Duodenal mucosa (tissue), 2 donors: ENCODE measurements around the gene GPR17.

Source experiments
- H3K27ac ChIP-seq: one replicate; pipeline ENCODE4 v1.7.0; 2013; ENCODE audit warnings: low read depth, low read length
- H3K27me3 ChIP-seq, 2 donors: one replicate each; pipeline ENCODE4 v1.7.0; 2013; ENCODE audit warnings: low read length in 2 of 2, control low read depth in 1 of 2; ENCODE audit not compliant: insufficient read depth in 2 of 2, control insufficient read depth in 1 of 2
- H3K36me3 ChIP-seq, 2 donors: one replicate each; pipeline ENCODE4 v1.7.0; 2013; ENCODE audit warnings: low read length in 2 of 2, control low read depth in 1 of 2; ENCODE audit not compliant: insufficient read depth in 2 of 2, control insufficient read depth in 1 of 2
- H3K4me1 ChIP-seq, 2 donors: one replicate each; pipeline ENCODE4 v1.7.0; 2013; ENCODE audit warnings: low read length in 2 of 2, control low read depth in 1 of 2; ENCODE audit not compliant: insufficient read depth in 2 of 2, control insufficient read depth in 1 of 2
- H3K4me3 ChIP-seq, 2 donors: one replicate each; pipeline ENCODE4 v1.7.0; 2013; ENCODE audit warnings: low read length in 2 of 2, low read depth in 1 of 2
- H3K9ac ChIP-seq, 2 donors: one replicate each; pipeline ENCODE4 v1.7.0; 2013; ENCODE audit warnings: low read length in 2 of 2, low read depth in 1 of 2
- H3K9me3 ChIP-seq, 2 donors: one replicate each; pipeline ENCODE4 v1.7.0; 2013; ENCODE audit warnings: low read length in 2 of 2, control low read depth in 1 of 2; ENCODE audit not compliant: control insufficient read depth in 1 of 2

Gene GPR17

GRCh38 chr2:127663566-127664064, 17.7 kb downstream of the GPR17 start:
- peaks cover 15 to 29% of the 10 kb centered on the region in 2 donors for H3K27me3 ChIP-seq
- peaks cover 0 to 13% of the 10 kb centered on the region in 2 donors for H3K4me1 ChIP-seq
- H3K9me3 ChIP-seq, result no peaks in the 10 kb centered on the region
- H3K9ac ChIP-seq, result no peak overlapping the region
- H3K4me3 ChIP-seq, result no peak overlapping the region
- H3K36me3 ChIP-seq, result no peaks in the 10 kb centered on the region
- no peak overlapping the region for H3K27ac ChIP-seq

DNA sequence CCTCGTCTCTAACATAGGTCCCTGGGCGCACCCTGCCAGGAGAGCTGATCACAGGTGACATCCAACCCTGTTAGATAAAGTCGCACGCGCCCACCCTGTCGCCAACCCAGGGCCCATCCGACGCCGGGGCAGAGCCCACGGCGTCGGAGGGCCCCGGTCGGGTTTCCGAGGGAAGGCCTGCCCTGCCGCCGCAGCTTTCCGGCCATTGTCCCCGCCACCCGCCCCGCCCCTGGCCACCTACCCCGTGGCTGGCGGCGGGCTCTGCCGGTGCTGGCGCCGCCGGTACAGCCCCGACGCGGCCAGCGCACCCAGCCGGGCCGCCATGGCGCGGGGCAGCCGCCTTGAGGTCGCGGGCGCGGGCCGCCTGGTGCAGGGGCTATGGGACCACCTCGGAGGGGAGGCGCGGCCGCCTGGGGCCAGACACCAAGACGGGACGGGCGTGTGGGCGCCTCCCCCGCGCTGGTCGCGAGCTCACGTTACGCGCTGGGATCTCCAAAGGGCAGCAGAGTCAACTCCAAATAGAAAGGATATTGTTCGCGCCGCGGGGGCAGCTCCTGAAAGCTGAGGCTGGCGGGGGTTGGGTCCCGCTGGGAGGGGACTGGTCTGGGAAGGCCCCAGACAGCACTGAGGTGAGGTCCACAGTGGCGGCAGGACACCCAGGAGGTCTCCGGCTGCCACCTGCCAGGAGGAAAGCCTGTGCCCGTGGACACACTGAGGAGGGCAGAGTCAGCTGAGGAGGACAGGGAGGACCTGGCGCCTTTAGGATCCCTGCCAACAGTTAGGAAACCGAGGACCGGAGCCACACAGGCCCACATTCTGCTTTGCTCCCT, 18.3 kb downstream of the GPR17 start:
- no peak overlapping the region for H3K9ac ChIP-seq
- peaks cover 15 to 29% of the 10 kb centered on the region in 2 donors for H3K27me3 ChIP-seq
- H3K36me3 ChIP-seq, result no peaks in the 10 kb centered on the region
- H3K27ac ChIP-seq, result peak overlapping the region; percentile 25
- peaks cover 0 to 7% of the 10 kb centered on the region in 2 donors for H3K4me1 ChIP-seq
- no peaks in the 10 kb centered on the region for H3K9me3 ChIP-seq
- peak overlapping the region in 1 of 2 donors; percentile 32 for H3K4me3 ChIP-seq

- Histone ChIP-seq H3K9me3 (no peaks in the 10 kb centered on the region), H3K9ac (no peak overlapping the region), H3K4me3 (peak overlapping the region in 1 of 2 donors; percentile 32), H3K36me3 (no peaks in the 10 kb centered on the region), H3K27me3 (peaks cover 15 to 29% of the 10 kb centered on the region in 2 donors), H3K4me1 (peaks cover 0 to 2% of the 10 kb centered on the region in 2 donors), H3K27ac (peak overlapping the region; percentile 25)
These were observed 18.9 kb downstream of the GPR17 start for GRCh38 chr2:127664895-127665225.

GRCh38 chr2:127665267-127665893, 19.4 kb downstream of the GPR17 start:
- H3K27me3 ChIP-seq, result peaks cover 15 to 29% of the 10 kb centered on the region in 2 donors
- H3K9me3 ChIP-seq, result no peaks in the 10 kb centered on the region
- H3K4me1 ChIP-seq, result peaks cover 0 to 2% of the 10 kb centered on the region in 2 donors
- H3K27ac ChIP-seq, result no peak overlapping the region
- no peaks in the 10 kb centered on the region for H3K36me3 ChIP-seq
- no peak overlapping the region for H3K9ac ChIP-seq
- no peak overlapping the region for H3K4me3 ChIP-seq

DNA sequence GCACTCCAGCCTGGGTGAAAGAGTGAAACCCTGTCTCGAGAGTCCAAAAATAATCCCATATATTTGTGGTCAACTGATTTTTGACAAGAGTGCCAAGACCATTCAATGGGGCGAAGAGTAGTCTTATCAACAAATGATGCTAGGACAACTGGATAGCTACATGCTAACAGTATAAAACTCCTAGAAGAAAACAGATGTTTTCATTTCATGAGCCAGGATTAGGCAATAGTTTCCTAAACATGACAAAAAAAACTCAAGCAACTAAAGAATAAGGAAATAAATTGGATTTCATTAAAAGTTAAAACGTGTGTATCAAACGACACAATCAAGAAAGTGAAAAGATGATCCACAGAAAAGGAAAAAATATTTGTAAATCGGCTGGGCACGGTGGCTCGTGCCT, 23.1 kb downstream of the GPR17 start:
- Histone ChIP-seq H3K9me3 (no peaks in the 10 kb centered on the region), H3K27ac (no peak overlapping the region), H3K9ac (no peak overlapping the region), H3K4me1 (no peaks in the 10 kb centered on the region), H3K27me3 (peaks cover 31 to 34% of the 10 kb centered on the region in 2 donors), H3K4me3 (no peak overlapping the region), H3K36me3 (no peaks in the 10 kb centered on the region)

GRCh38 chr2:127670055-127670956, 24.4 kb downstream of the GPR17 start:
- Histone ChIP-seq H3K36me3 (no peaks in the 10 kb centered on the region), H3K9ac (no peak overlapping the region), H3K27ac (no peak overlapping the region), H3K27me3 (peaks cover 29 to 36% of the 10 kb centered on the region in 2 donors), H3K4me1 (no peaks in the 10 kb centered on the region), H3K9me3 (no peaks in the 10 kb centered on the region), H3K4me3 (no peak overlapping the region)

GRCh38 chr2:127670957-127671290, 25.0 kb downstream of the GPR17 start:
- Histone ChIP-seq H3K9ac (no peak overlapping the region), H3K27me3 (peaks cover 27 to 41% of the 10 kb centered on the region in 2 donors), H3K4me1 (peaks cover 0 to 3% of the 10 kb centered on the region in 2 donors), H3K27ac (no peak overlapping the region), H3K4me3 (no peak overlapping the region), H3K36me3 (no peaks in the 10 kb centered on the region), H3K9me3 (no peaks in the 10 kb centered on the region)

DNA sequence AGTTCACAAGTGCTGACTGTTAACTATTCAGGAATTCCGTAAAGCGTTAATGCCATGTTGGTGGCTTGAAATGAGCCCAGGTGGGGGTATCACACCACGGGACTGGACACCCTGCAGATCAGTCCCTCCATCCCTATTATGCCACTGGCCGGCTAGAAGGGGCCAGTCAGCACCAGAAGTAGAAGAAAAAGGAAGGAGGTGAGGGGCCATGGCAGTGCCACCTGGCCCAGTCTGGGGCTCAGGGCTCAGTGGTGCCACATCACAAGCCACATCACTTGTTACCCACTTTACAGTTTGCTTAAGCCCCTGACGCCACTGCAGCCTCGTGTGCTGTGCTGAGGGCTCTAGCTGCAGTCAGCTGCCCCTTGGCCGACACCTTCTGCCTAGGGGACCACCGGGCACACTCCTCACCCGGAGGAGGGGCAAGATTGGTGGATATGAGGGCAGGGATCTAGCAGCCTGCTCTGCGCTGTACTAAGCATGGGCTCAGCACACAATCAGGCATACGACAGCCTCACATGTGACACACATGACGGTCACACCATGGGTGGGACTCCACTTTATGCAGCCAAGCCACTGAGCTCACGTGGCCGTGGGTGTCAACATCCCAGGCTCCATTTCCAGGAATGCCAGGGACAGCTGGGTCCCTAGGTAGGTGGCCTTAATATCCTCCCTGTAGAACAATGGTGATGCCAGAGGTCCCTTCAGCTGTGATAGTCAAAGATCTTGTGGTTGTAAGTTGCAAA, 25.8 kb downstream of the GPR17 start:
- H3K9ac ChIP-seq, result no peak overlapping the region

DNA sequence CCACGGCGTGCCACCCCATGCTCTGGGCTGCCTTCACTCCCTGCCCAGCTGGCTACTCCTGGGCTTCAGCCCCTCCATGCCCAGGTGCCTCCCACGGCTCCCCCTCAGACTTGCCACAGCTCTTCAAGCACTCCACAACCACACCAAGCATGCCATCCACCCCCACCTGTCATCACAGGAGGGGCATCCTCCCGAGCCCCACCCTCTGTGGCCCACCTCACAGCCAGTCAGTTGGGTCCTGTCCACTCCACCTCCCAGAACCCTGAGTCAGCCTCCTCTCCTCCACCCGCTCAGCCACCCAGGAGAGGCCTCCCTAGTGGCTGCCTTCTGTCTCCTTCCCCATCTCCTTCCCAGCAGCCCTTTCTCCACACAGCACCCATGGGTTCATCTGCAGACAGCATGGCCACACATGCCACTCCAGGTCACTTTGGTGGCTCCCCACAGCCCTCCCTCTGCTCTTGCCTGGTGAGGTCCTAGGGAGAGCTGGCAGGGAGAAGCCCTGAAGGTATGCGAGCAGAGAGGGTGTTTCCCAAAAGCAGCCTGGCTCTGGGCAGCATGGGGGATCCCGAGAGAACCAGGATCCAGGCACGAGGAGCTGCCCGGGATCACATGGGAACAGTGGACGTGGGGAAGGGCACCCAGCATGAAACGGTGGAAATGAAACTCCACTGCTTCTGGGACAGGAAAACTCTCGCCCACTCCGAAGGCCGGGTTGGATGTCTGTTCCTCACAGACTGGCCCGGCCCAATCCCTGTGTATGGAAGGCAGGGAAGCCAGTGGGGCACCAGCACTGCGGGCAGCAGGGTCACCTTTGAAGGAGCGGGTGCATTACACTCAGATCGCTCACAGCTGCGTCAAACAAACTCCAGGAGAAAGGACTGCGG, 26.6 kb downstream of the GPR17 start:
- Histone ChIP-seq H3K9me3 (no peaks in the 10 kb centered on the region), H3K27me3 (peaks cover 43 to 57% of the 10 kb centered on the region in 2 donors), H3K36me3 (no peaks in the 10 kb centered on the region), H3K4me3 (peak overlapping the region in 1 of 2 donors; percentile 16), H3K27ac (no peak overlapping the region), H3K9ac (no peak overlapping the region), H3K4me1 (peaks cover 0 to 6% of the 10 kb centered on the region in 2 donors)

More for the DNA sequence above, 25.8 kb downstream of the GPR17 start:
- Histone ChIP-seq H3K27me3 (peaks cover 34 to 49% of the 10 kb centered on the region in 2 donors), H3K9me3 (no peaks in the 10 kb centered on the region), H3K36me3 (no peaks in the 10 kb centered on the region), H3K4me3 (no peak overlapping the region), H3K27ac (no peak overlapping the region), H3K4me1 (peaks cover 0 to 6% of the 10 kb centered on the region in 2 donors)
